ENCODE measurements around the gene PTCRA.

The PTCRA gene

DNA sequence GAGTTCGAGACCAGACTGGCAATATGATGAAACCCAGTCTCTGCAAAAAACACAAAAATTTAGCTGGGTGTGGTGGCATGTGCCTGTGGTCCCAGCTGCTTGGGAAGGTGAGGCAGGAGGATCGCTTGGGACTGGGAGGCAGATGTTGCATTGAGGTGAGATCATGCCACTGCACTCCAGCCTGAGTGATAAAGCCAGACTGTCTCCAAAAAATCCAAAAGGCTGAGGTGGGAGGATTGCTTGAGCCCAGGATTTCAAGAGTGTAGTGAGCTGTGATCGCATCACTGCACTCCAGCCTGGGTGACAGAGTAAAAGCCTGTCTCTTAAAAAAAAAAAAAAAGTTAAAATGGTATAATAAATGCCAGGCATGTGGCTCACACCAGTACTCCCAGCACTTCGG, 1.3 kb upstream of the PTCRA start:
- no peak overlapping the region for H3K27ac ChIP-seq
- TF ChIP-seq ZFX (IDR thresholded peaks at IDR 0.05): no peak
- TF ChIP-seq, protein P1, sequence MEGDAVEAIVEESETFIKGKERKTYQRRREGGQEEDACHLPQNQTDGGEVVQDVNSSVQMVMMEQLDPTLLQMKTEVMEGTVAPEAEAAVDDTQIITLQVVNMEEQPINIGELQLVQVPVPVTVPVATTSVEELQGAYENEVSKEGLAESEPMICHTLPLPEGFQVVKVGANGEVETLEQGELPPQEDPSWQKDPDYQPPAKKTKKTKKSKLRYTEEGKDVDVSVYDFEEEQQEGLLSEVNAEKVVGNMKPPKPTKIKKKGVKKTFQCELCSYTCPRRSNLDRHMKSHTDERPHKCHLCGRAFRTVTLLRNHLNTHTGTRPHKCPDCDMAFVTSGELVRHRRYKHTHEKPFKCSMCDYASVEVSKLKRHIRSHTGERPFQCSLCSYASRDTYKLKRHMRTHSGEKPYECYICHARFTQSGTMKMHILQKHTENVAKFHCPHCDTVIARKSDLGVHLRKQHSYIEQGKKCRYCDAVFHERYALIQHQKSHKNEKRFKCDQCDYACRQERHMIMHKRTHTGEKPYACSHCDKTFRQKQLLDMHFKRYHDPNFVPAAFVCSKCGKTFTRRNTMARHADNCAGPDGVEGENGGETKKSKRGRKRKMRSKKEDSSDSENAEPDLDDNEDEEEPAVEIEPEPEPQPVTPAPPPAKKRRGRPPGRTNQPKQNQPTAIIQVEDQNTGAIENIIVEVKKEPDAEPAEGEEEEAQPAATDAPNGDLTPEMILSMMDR (conservative IDR thresholded peaks at IDR 0.05): no peak

DNA sequence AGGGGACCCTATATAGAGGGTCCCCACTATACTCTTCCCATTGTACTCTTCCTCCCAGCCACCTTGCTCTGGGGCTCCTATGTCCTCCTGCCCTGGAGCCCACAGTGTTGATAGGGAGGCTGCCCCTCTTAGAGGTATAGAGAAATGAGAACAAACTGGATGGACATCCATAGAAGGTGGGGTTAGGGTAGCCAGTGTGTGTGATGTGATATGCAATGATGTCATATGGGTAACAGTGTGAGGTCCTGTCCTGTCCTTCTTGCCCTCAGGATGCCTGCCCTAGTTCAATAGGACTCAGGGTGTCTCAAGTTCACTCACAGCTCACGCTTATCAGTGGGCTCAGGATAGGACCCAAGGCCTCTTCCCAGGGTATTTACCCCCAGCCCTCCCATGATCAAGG, 435 bp downstream of the PTCRA start:
- no peak overlapping the region for H3K27ac ChIP-seq
- TF ChIP-seq, protein P1 (conservative IDR thresholded peaks at IDR 0.05): no peak
- no peak for TF ChIP-seq ZFX (IDR thresholded peaks at IDR 0.05)

DNA sequence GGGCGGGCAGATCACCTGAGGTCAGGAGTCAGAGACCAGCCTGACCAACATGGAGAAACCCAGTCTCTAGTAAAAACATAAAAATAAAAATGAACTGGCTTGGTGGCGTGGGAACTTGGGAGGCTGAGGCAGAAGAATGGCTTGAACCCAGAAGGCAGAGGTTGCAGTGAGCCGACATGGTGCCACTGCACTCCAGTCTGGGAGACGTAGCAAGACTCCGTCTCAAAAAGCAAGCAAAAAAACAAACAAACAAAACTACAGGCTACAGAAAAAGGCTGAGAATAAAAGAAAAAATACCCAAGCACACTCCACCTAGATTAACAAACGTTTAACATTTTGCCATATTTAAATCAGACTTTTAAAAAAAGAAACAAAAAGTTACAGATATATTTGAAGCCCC, 5.9 kb downstream of the PTCRA start:
- H3K27ac ChIP-seq: no peak overlapping the region
- TF ChIP-seq, protein P1 (conservative IDR thresholded peaks at IDR 0.05): no peak
- TF ChIP-seq ZFX (IDR thresholded peaks at IDR 0.05): no peak

DNA sequence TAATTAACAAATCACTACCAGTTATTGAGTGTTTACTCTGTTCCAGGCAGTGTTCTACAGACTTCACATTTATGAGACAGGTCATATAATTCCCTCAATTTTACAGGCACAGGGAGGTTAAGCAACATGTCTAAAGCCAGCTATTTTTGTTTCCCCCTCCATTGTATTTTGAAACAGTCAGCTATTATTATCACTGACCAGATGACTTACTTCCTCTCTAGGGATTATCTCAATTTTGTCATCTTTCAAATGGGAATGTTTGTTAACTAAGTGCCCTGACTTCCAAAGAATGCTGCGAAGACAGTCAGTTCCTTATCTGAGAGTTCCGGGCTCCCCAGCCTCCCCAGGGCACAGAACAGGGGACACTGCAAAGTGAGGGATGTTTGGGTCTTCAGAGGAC, 7.8 kb downstream of the PTCRA start:
- peak overlapping the region; percentile 62 for H3K27ac ChIP-seq
- no peak for TF ChIP-seq ZFX (IDR thresholded peaks at IDR 0.05)
- TF ChIP-seq, protein P1 (conservative IDR thresholded peaks at IDR 0.05): no peak

DNA sequence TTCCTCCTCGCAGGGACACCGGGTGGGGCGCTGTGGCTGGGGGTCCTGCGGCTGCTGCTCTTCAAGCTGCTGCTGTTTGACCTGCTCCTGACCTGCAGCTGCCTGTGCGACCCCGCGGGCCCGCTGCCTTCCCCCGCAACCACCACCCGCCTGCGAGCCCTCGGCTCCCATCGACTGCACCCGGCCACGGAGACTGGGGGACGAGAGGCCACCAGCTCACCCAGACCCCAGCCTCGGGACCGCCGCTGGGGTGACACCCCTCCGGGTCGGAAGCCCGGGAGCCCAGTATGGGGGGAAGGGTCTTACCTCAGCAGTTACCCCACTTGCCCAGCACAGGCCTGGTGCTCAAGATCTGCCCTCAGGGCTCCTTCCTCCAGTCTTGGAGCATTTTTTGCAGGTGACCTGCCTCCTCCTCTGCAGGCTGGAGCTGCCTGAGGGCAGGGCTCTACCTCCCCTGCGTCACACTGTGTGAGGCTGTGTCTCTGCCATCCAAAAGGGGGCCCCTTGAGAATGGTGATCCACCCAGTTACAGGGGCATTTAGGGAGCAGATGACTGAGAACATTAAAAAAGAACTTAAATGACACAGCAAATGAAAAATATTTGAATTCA, 9.5 kb downstream of the PTCRA start:
- no peak overlapping the region for H3K27ac ChIP-seq
- TF ChIP-seq, protein P1 (conservative IDR thresholded peaks at IDR 0.05): no peak
- TF ChIP-seq ZFX (IDR thresholded peaks at IDR 0.05): no peak

DNA sequence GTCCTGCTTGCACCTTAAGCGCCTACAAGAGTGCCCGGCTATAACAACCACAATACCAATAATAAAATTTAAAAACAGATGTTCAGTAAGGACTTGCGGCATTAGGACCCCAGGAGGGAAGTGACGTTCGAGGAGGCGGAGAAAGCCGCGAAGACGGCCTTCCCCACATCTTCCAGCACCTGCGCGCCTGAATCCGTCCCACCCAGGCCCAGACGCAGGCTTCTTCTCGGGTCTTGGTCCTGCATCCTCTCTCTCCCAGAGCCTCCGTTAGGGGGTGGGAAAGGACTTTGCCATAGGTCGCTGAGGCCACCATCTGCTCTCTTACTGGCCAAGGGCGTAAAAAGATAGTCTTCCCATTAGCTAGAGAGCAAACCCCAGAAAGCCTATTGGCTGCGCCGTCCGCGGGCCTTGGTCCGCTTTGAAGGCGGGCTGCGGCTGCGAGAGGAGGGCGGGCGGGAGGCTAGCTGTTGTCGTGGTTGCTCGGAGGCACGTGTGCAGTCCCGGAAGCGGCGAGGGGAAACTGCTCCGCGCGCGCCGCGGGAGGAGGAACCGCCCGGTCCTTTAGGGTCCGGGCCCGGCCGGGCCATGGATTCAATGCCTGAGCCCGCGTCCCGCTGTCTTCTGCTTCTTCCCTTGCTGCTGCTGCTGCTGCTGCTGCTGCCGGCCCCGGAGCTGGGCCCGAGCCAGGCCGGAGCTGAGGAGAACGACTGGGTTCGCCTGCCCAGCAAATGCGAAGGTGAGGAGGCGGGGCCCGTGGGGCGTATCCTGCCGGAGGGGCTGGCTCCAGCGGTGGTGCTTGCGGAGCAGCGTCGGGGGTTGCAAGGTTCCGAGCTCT, 13.3 kb downstream of the PTCRA start, which contains the start of gene CNPY3:
Gene CNPY3, plus strand, starts transcription at position 495 of the 835 bp plus-strand sequence. Its CDS starts 91 bp downstream, at position 586.
- H3K27ac ChIP-seq: peak within 1 kb of the TSS; percentile 88
- peak; percentile 50; the same call in 1 of the 2 replicates for TF ChIP-seq ZFX (IDR thresholded peaks at IDR 0.05)
- TF ChIP-seq, protein P1 (conservative IDR thresholded peaks at IDR 0.05): no peak

DNA sequence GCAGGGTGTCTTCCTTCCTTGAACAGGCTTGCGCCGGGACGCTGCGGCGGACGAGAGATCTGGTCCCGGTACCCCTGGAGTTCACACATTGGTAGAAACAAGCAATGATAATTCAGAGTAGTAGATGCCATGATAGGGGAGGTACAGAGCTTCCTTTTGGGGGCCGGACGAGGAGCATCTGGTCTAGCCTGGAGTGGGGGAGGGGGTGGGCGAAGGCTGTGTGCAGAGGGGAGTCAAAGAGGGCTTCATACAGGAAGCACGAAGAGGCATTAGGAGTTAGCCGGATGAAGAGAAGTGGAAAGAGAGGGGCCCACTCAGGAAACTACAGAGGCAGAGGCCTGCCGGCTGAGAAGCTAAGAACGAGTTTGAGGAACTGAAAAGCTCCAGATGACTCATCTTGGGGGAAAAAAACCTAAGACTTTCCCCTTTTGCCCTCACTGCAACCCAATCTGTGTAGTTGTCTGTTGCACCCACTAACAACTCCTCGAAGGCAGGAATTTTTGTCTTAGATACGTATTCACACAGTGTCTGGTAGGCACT, 14.0 kb downstream of the PTCRA start:
- H3K27ac ChIP-seq: peak overlapping the region; percentile 88
- TF ChIP-seq, protein P1 (conservative IDR thresholded peaks at IDR 0.05): no peak
- no peak for TF ChIP-seq ZFX (IDR thresholded peaks at IDR 0.05)

All from C4-2B (cell line).